ENCODE results near the gene ANTXR1. TPM values are rescaled to one million over a fixed set of nuclear protein-coding genes. Genes with fewer than 3 reads are reported as not detected.

ANTXR1 gene
- total and polyA plus RNA-seq, 2 of the 8 experiments (the other 6 are each of a cell fraction or from before 2014, with no cell fraction given) = 15.8 to 44.3 TPM

GRCh38 chr2:69097891-69098655 is 85.1 kb downstream of the ANTXR1 start:
- no peak overlapping the region for H3K23ac ChIP-seq (ENCODE audit: insufficient read length)
- no peaks in the 10 kb centered on the region for H3K4me1 ChIP-seq (replicated peaks in 1 of 4; ENCODE audit: control insufficient read depth in 3 of 4, insufficient read depth in 4 of 4, low read length in 3 of 4)
- H2BK12ac ChIP-seq (ENCODE audit: low read depth, low read length) = no peak overlapping the region
- H2BK20ac ChIP-seq (ENCODE audit: low read length) = no peak overlapping the region
- no peak overlapping the region for H3K14ac ChIP-seq (ENCODE audit: insufficient read length)
- H2BK15ac ChIP-seq (ENCODE audit: low read length) = no peak overlapping the region
- no peak overlapping the region for H3K4me2 ChIP-seq (ENCODE audit: insufficient read depth in 1 of 2, low read depth in 2 of 2, low read length in 2 of 2)
- no peak overlapping the region for H3K4ac ChIP-seq (replicated peaks; ENCODE audit: insufficient read length, low read depth, low read length)
- no peaks in the 10 kb centered on the region for H3K9me3 ChIP-seq (ENCODE audit: insufficient read depth in 2 of 2, low read depth in 1 of 2, low read length in 1 of 2)
- H4K5ac ChIP-seq (ENCODE audit: insufficient read length, low read depth, low read length) = no peak overlapping the region
- CTCF ChIA-PET (ENCODE audit: partially characterized antibody) = interaction anchor here (0.7 to 1.8 kb wide), 4 partner anchors 27 to 208 kb away, joined by 3 to 6 read pairs (median 3); no protein-coding TSS in a partner anchor
- no peak overlapping the region for H2AK5ac ChIP-seq (ENCODE audit: low read depth, low read length)
- no peak overlapping the region for H3K27ac ChIP-seq (ENCODE audit: low read depth, low read length)
- no peak overlapping the region for H3K4me3 ChIP-seq (ENCODE audit: extremely low read depth in 1 of 4, insufficient read depth in 2 of 4, low read depth in 3 of 4, low read length in 4 of 4)
- H4K91ac ChIP-seq (replicated peaks; ENCODE audit: insufficient read length, low read length) = no peak overlapping the region
- no peaks in the 10 kb centered on the region for H3K79me2 ChIP-seq (ENCODE audit: control insufficient read depth in 1 of 2, insufficient read depth in 2 of 2, low read length in 2 of 2)
- no peaks in the 10 kb centered on the region for H4K20me1 ChIP-seq (replicated peaks in 1 of 2; ENCODE audit: control insufficient read depth in 1 of 2, insufficient read depth in 2 of 2, low read length in 2 of 2)
- H2BK5ac ChIP-seq (ENCODE audit: low read depth, low read length) = no peak overlapping the region
- H4K8ac ChIP-seq (ENCODE audit: extremely low read depth, insufficient read depth, low read length) = no peak overlapping the region
- no peak overlapping the region for H3K9ac ChIP-seq (replicated peaks in 1 of 4; ENCODE audit: extremely low read depth in 1 of 4, low read depth in 3 of 4, low read length in 3 of 4)
- H3K23me2 ChIP-seq (ENCODE audit: low read depth, low read length) = no peaks in the 10 kb centered on the region
- no peak for DNase-seq (ENCODE audit: low read depth in 1 of 2, low spot score in 2 of 2)
- 77% methylated on average over 2 of the region's 2 CpGs; no CpG with 5 or more reads in 1 of the 2 experiments for WGBS, 2 experiments (ENCODE audit: extremely low coverage in 1 of 2, insufficient coverage in 1 of 2, insufficient read length in 1 of 2, insufficient replicate concordance in 2 of 2, low coverage in 1 of 2, low lambda C conversion rate in 2 of 2, missing lambda C conversion rate in 1 of 2)
- no peak overlapping the region for H2BK120ac ChIP-seq (replicated peaks; ENCODE audit: low read depth, low read length)
- H2AFZ ChIP-seq (ENCODE audit: low read length) = no peak overlapping the region
- H3K79me1 ChIP-seq (ENCODE audit: low read depth, low read length) = no peaks in the 10 kb centered on the region
- H3K36me3 ChIP-seq (ENCODE audit: control insufficient read depth in 2 of 4, insufficient read depth in 4 of 4, low read length in 3 of 4) = peaks cover 0 to 6% (median 5%) of the 10 kb centered on the region in 4 experiments; a peak in 4 of 8 replicates
- H3K56ac ChIP-seq (replicated peaks; ENCODE audit: insufficient read length, low read depth, low read length) = no peak overlapping the region
- POLR2A ChIA-PET (ENCODE audit: partially characterized antibody) = no interaction called here
- no peak overlapping the region for H3K18ac ChIP-seq (ENCODE audit: extremely low read depth, low read length)
- FAIRE-seq = no peak
- H3K27me3 ChIP-seq (replicated peaks in 1 of 4; ENCODE audit: control insufficient read depth in 3 of 4, extremely low read depth in 1 of 4, insufficient read depth in 3 of 4, low read length in 3 of 4) = peaks cover 0 to 1% (median 0%) of the 10 kb centered on the region in 4 experiments; a peak in 1 of 7 replicates
- TF ChIP-seq HDAC2 (IDR thresholded peaks at IDR 0.05; ENCODE audit: borderline replicate concordance in 1 of 2, low read depth in 2 of 2, low read length in 2 of 2) (no peak), RBBP5 (IDR thresholded peaks at IDR 0.05; ENCODE audit: borderline replicate concordance, low read depth, low read length) (no peak), SIRT6 (IDR thresholded peaks at IDR 0.05; ENCODE audit: low read length) (no peak), NANOG (IDR thresholded peaks at IDR 0.05; ENCODE audit: insufficient read depth, low read depth, low read length, poor library complexity, severe bottlenecking) (no peak), HDAC6 (IDR thresholded peaks at IDR 0.05; ENCODE audit: low read depth, low read length) (no peak), ATF2 (IDR thresholded peaks at IDR 0.05; ENCODE audit: low read length) (no peak), SIN3A (conservative IDR thresholded peaks at IDR 0.05 in 1 of 2, IDR thresholded peaks at IDR 0.05 in 1 of 2; ENCODE audit: low read depth in 1 of 2, low read length in 2 of 2) (no peak), CBX8 (IDR thresholded peaks at IDR 0.05; ENCODE audit: borderline replicate concordance, low read depth, low read length) (no peak), PHF8 (conservative IDR thresholded peaks at IDR 0.05; ENCODE audit: low read depth, low read length) (no peak), CBX5 (IDR thresholded peaks at IDR 0.05; ENCODE audit: low read depth, low read length) (no peak)

Data from H1 (cell line).